ENCODE results near the gene SHROOM1. TPM values are rescaled to one million over a fixed set of nuclear protein-coding genes. Genes with fewer than 3 reads are reported as not detected.

Gene SHROOM1, protein sequence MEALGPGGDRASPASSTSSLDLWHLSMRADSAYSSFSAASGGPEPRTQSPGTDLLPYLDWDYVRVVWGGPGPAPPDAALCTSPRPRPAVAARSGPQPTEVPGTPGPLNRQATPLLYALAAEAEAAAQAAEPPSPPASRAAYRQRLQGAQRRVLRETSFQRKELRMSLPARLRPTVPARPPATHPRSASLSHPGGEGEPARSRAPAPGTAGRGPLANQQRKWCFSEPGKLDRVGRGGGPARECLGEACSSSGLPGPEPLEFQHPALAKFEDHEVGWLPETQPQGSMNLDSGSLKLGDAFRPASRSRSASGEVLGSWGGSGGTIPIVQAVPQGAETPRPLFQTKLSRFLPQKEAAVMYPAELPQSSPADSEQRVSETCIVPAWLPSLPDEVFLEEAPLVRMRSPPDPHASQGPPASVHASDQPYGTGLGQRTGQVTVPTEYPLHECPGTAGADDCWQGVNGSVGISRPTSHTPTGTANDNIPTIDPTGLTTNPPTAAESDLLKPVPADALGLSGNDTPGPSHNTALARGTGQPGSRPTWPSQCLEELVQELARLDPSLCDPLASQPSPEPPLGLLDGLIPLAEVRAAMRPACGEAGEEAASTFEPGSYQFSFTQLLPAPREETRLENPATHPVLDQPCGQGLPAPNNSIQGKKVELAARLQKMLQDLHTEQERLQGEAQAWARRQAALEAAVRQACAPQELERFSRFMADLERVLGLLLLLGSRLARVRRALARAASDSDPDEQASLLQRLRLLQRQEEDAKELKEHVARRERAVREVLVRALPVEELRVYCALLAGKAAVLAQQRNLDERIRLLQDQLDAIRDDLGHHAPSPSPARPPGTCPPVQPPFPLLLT
- total RNA-seq: 2.4 and 3.7 TPM in 2 replicates

DNA sequence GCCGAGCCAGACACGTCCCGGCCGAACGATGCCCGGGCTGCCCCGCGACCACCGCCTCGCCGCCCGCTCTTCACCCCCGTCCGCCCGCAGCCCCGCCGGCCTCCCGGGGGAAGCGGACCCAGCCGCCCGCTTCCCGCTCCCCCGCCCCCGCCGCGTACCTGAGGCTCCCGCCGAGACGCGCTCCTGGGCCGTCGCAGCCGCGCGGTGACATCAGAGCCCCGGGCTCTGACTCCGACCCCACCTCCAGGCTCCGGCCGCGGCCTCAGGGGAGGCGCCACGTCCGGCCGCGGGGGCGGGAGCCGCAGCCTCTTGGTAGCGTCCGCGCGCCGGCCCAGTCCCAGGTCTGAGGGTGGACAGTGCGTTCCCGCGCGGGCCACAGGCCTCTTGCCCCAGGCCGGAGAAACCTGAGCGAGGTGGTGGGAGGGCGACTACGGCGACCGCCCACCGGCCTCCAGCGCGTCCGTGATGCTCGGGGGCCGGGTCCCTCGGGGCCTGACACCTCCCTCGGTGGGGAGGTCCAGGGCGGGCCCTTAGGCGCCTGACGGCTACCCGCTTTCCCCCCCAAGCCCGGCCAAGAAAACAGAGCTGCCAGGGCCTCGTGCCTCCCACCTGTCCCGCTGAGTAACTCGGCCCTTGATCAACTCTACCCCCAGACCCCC, at the start of gene SHROOM1:
SHROOM1 (minus strand) TSS at position 212 of the 659 bp plus-strand sequence. CDS start 4,507 bp downstream, outside the sequence.

GRCh38 chr5:132873119-132873929, 42.9 kb upstream of the SHROOM1 start, which contains the start of gene LEAP2:
Gene LEAP2 (plus strand): TSS chr5:132873668. CDS start chr5:132873695, 27 bp downstream.

DNA sequence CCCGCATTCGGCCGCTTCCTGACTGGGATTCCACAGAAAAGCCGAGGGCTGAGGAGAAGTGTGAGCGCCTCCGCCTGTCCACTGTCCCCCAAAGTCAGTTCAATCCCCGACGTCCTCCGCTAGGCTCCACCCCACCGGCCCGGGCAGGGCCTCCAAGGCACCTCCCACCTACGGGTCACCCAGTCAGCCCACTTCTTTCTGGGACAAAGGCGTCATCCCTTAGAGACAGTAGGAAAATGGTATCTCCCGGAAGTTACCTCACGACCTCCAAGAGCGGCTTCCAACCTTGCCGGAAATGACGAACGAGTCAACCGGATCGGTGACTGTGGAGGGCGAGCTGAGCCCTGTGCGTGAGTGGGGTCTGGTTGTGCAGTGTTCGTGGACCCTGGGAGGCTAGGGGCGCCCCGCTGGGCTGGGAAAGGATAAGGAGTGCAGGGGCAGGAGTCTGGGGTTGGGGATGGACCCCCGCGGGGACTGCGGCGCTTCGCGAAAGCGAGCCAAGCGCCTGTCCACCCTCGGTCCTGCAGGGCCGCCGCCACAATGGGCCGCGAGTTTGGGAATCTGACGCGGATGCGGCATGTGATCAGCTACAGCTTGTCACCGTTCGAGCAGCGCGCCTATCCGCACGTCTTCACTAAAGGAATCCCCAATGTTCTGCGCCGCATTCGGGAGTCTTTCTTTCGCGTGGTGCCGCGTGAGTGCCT, 36.0 kb upstream of the SHROOM1 start, which contains the start of the genes GDF9 and UQCRQ:
GDF9 (minus strand) TSS at position 128 of the 704 bp plus-strand sequence. CDS start 1,936 bp downstream, outside the sequence.
UQCRQ (plus strand) TSS at position 301 of the 704 bp plus-strand sequence; CDS start at position 541, 240 bp downstream.

DNA sequence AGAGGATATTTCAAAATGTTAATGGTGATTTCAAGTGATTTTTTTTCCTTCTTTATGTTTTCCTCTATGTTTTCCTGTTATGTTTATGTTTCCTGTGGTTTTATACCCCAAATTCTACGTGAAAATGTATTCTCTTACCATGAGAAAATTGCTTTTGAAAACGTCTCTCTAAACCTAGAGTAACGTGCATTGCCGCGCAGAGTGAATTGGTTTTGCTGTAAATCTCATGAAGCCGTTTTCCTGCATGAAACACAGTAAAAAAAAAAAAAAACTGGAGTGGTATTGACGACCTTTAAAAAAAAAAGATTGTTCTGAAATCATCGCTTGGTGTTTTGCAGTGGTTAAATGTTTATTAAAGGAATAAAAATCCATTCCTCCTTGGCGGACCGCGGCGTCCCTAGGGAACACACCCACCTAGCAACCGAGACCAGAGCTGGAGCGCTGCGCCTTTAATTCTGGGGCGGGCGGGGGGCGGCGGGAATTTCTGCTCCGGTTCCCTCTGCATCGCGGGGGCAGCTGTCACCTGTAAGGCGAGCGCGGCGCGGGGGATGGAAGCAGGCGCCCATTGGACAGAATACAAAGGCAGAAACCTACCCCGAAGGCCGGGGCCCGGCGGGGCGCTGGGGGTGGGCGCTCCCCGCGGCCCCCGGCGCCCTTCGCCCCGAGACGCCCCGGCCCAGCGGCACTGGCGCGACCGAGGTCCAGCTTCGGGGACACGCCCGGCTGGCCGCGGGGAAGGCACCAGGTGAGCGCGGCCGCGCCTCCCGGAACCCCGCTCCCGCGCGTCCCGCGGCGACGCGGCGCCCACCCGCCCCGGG, 17.5 kb downstream of the SHROOM1 start, which contains the start of gene SOWAHA:
SOWAHA (plus strand) TSS at position 522 of the 818 bp plus-strand sequence. CDS start 320 bp downstream, outside the sequence.

GRCh38 chr5:132777209-132778069, 53.0 kb downstream of the SHROOM1 start, which contains the start of gene SEPTIN8:
Gene SEPTIN8 (minus strand): TSS chr5:132777239. CDS start chr5:132777137, 102 bp downstream.

Other genes starting within 250 kb of the SHROOM1 start
- gene IL13, start 172.5 kb downstream of the SHROOM1 start, total RNA-seq: not detected in 2 replicates
- not detected in 2 replicates for gene IL4, start 156.7 kb downstream of the SHROOM1 start, total RNA-seq
- gene KIF3A, start 93.1 kb downstream of the SHROOM1 start, total RNA-seq: 5.1 and 8.6 TPM in 2 replicates
- gene CCNI2, start 83.2 kb downstream of the SHROOM1 start, total RNA-seq: 0.49 and 0.93 TPM in 2 replicates
- gene SEPTIN8, start 53.4 kb downstream of the SHROOM1 start, total RNA-seq: 28.1 and 42.8 TPM in 2 replicates
- 0.14 and 0.28 TPM in 2 replicates for gene SOWAHA, start 17.3 kb downstream of the SHROOM1 start, total RNA-seq
- gene GDF9, start 35.8 kb upstream of the SHROOM1 start, total RNA-seq: 0.14 TPM in 1 of 2 replicates, not detected in the other
- 288 and 334 TPM in 2 replicates for gene UQCRQ, start 36.0 kb upstream of the SHROOM1 start, total RNA-seq
- gene LEAP2, start 43.0 kb upstream of the SHROOM1 start, total RNA-seq: 0.49 TPM in 1 of 2 replicates, not detected in the other
- 22.2 and 38.1 TPM in 2 replicates for gene AFF4, start 133.0 kb upstream of the SHROOM1 start, total RNA-seq
- gene ZCCHC10, start 195.9 kb upstream of the SHROOM1 start, total RNA-seq: 12.5 and 37.9 TPM in 2 replicates
- gene HSPA4, start 221.4 kb upstream of the SHROOM1 start, total RNA-seq: 119 and 122 TPM in 2 replicates

All from airway epithelial cell (primary cell).